HepG2 (cell line): ENCODE measurements around the gene CPT1C. TPM values are rescaled to one million over a fixed set of nuclear protein-coding genes. Genes with fewer than 3 reads are reported as not detected.

Source experiments
- ATAC-seq: fragments of 200-7000 bp; cut with Tn5 transposase; 3 replicates; pipeline ENCODE4 v1.9.1; 2020; ENCODE audit warnings: mild to moderate bottlenecking, moderate library complexity
- BruUV-seq: library from RNA; stranded (reverse); fragments of 400-500 nt; replicated peaks from 2 replicates; lab custom pipeline; 2021; lab: Mats Ljungman, UMichigan
- CTCF ChIA-PET: fragments of 300-600 bp; formaldehyde crosslinking; extraction: SDS; loops from one replicate; lab custom pipeline; 2021; ENCODE audit warnings: low total read pairs, inconsistent platforms, low intra/inter-chr PET ratio; lab: Yijun Ruan, JAX
- POLR2A ChIA-PET: fragments of 350-600 bp; sonication (Branson Sonifier 250); formaldehyde crosslinking; loops from one replicate; lab custom pipeline; 2020; ENCODE audit warnings: antibody characterized with exemption, inconsistent platforms; lab: Yijun Ruan, JAX
- DNase-seq: peaks from one replicate; pipeline ENCODE4 v3.0.0-alpha.2; 2015; ENCODE audit warnings: low spot score
- FAIRE-seq: peaks from 3 replicates; lab custom pipeline; 2011; peaks lifted over from hg19 to GRCh38; lab: Jason Lieb, UNC
- H2AFZ ChIP-seq: one replicate; pipeline ENCODE4 v1.6.1; 2011; ENCODE audit warnings: low read length, inconsistent platforms
- H3K27ac ChIP-seq: fragments of 300-600 bp; 3 replicates; pipeline ENCODE4 v1.8.0; 2011; ENCODE audit warnings: mixed run types, mild to moderate bottlenecking, mixed read lengths, low read length, inconsistent platforms; ENCODE audit not compliant: insufficient read depth; ENCODE audit errors: extremely low read length
- H3K27me3 ChIP-seq, 2 experiments: fragments of 200-600 bp in 1 of 2; 2 replicates in 1 of 2; 3 replicates in 1 of 2; pipeline versions ENCODE4 v1.6.0 to v1.8.0; 2011; ENCODE audit warnings: low read length in 2 of 2, mild to moderate bottlenecking in 2 of 2, moderate library complexity in 2 of 2, inconsistent platforms in 1 of 2; ENCODE audit not compliant: insufficient read depth in 2 of 2, control insufficient read depth in 1 of 2
- H3K36me3 ChIP-seq, 2 experiments: fragments of 200-600 bp in 1 of 2; replicated peaks in 1 of 2; 2 replicates in 1 of 2; 3 replicates in 1 of 2; pipeline versions ENCODE4 v1.5.1 to v1.8.0; 2011; ENCODE audit warnings: low read length in 2 of 2, inconsistent platforms in 1 of 2; ENCODE audit not compliant: insufficient read depth in 2 of 2, control insufficient read depth in 1 of 2
- H3K4me1 ChIP-seq: 2 replicates; pipeline ENCODE4 v1.5.1; 2012; ENCODE audit warnings: low read length, inconsistent platforms; ENCODE audit not compliant: insufficient read depth
- H3K4me2 ChIP-seq: 2 replicates; pipeline ENCODE4 v1.6.0; 2011; ENCODE audit warnings: low read depth, low read length, inconsistent platforms
- H3K4me3 ChIP-seq, 3 experiments: fragments of 200-600 bp in 1 of 3; sonication (generic), shearing (Covaris generic) in 1 of 3; replicated peaks in 1 of 3; 2 replicates each; pipeline ENCODE4 v1.5.1; 2011 to 2016; ENCODE audit warnings: low read length in 3 of 3, inconsistent platforms in 2 of 3, low read depth in 2 of 3, mild to moderate bottlenecking in 2 of 3, control low read depth in 1 of 3, mixed read lengths in 1 of 3; ENCODE audit not compliant: insufficient read depth in 1 of 3
- H3K79me2 ChIP-seq: one replicate; pipeline ENCODE4 v1.6.1; 2011; ENCODE audit warnings: low read length, inconsistent platforms; ENCODE audit not compliant: insufficient read depth
- H3K9ac ChIP-seq: 2 replicates; pipeline ENCODE4 v1.6.0; 2011; ENCODE audit warnings: mild to moderate bottlenecking, low read depth, low read length, inconsistent platforms; ENCODE audit not compliant: insufficient read depth
- H3K9me3 ChIP-seq: 2 replicates; pipeline ENCODE4 v1.5.1; 2012; ENCODE audit warnings: mild to moderate bottlenecking, low read length
- H4K20me1 ChIP-seq: 2 replicates; pipeline ENCODE4 v1.6.0; 2011; ENCODE audit warnings: inconsistent platforms, mild to moderate bottlenecking, low read length, moderate library complexity; ENCODE audit not compliant: insufficient read depth
- CSRNP1 ChIP-seq: sonication (generic); formaldehyde crosslinking; IDR thresholded peaks from 2 replicates; pipeline ENCODE4 v1.8.1; 2023; ENCODE audit warnings: mild to moderate bottlenecking, missing genetic modification reagents
- FOXA1 ChIP-seq, 2 experiments: fragments of 450-650 bp in 1 of 2; sonication (generic) in 1 of 2; formaldehyde crosslinking in 1 of 2; IDR thresholded peaks; 2 replicates each; pipeline versions ENCODE4 v1.4.0 to v1.6.1; 2016 to 2020; ENCODE audit warnings: missing genetic modification reagents in 1 of 2
- HCFC1 ChIP-seq: fragments of 150-350 bp; IDR thresholded peaks from 2 replicates; pipeline ENCODE4 v1.6.1; 2014; ENCODE audit warnings: low read depth, low read length
- HNRNPL ChIP-seq: fragments of 200-400 bp; formaldehyde crosslinking; IDR thresholded peaks from 2 replicates; pipeline ENCODE4 v1.6.1; 2017; ENCODE audit warnings: mild to moderate bottlenecking, low read depth, low read length
- IRF9 ChIP-seq: sonication (generic); formaldehyde crosslinking; IDR thresholded peaks from 2 replicates; pipeline ENCODE4 v1.8.0; 2022; ENCODE audit warnings: missing genetic modification reagents, mild to moderate bottlenecking, borderline replicate concordance
- PAWR ChIP-seq: sonication (generic); formaldehyde crosslinking; IDR thresholded peaks from 2 replicates; pipeline ENCODE4 v1.4.0; 2020; ENCODE audit warnings: missing genetic modification reagents, mild to moderate bottlenecking, borderline replicate concordance
- SMC3 ChIP-seq: IDR thresholded peaks from 2 replicates; pipeline ENCODE4 v1.6.1; 2011; ENCODE audit warnings: low read length, improper control_type of control experiment
- SRSF4 ChIP-seq: fragments of 200-400 bp; formaldehyde crosslinking; IDR thresholded peaks from one replicate; pipeline ENCODE4 v1.6.1; 2018; ENCODE audit warnings: mild to moderate bottlenecking, low read depth, low read length, moderate library complexity; ENCODE audit not compliant: poor library complexity, severe bottlenecking
- STAT6 ChIP-seq: sonication (generic); formaldehyde crosslinking; IDR thresholded peaks from 2 replicates; pipeline ENCODE4 v1.4.0; 2020; ENCODE audit warnings: missing genetic modification reagents, mild to moderate bottlenecking, borderline replicate concordance
- ZNF33A ChIP-seq: sonication (generic); formaldehyde crosslinking; IDR thresholded peaks from 2 replicates; pipeline ENCODE4 v1.5.1; 2020; ENCODE audit warnings: missing genetic modification reagents, mild to moderate bottlenecking, moderate library complexity, borderline replicate concordance
- ZNF574 ChIP-seq: sonication (generic); formaldehyde crosslinking; IDR thresholded peaks from 2 replicates; pipeline ENCODE4 v1.4.0; 2020; ENCODE audit warnings: missing genetic modification reagents
- ZNF740 ChIP-seq: sonication (generic); formaldehyde crosslinking; IDR thresholded peaks from 2 replicates; pipeline ENCODE4 v1.4.0; 2020; ENCODE audit warnings: missing genetic modification reagents
- WGBS: methylation state at CpG from one replicate; pipeline ENCODE4 v1.1.6; 2017; ENCODE audit warnings: low lambda C conversion rate; 5-methylcytosine and 5-hydroxymethylcytosine counted together
- in situ Hi-C: cut with HindIII; loops from 2 replicates; pipeline ENCODE4 v1.10.0; 2017; ENCODE audit warnings: low pct_unique_long_range_greater_than_20kb; ENCODE audit not compliant: extremely low pct_ligation_motif_present
- intact Hi-C: fragments of 100-400 bp; cut with micrococcal nuclease; formaldehyde crosslinking; loops from one replicate; pipeline ENCODE4 v1.10.0; 2022; ENCODE audit not compliant: unreplicated experiment
- polyA plus RNA-seq, 8 experiments: library from polyadenylated mRNA; depleted of rRNA in 3 of 8; stranded (reverse) in 7 of 8; unstranded in 1 of 8; fragments of >200 nt; fragmentation: Illumina TruSeq in 4 of 8; extraction: Trizol in 4 of 8; gene quantifications; 2 replicates each; pipeline versions ENCODE4 v1.2.1 to v1.2.3, GENCODE V29; 2011 to 2016; ENCODE audit warnings: low read depth in 4 of 8, missing spikeins in 1 of 8, mixed read lengths in 1 of 8; ENCODE audit not compliant: insufficient read depth in 1 of 8
- total RNA-seq, 5 experiments: library from RNA; depleted of rRNA; stranded (reverse); fragments of >200 nt; fragmentation: Illumina TruSeq; extraction: Trizol; gene quantifications; 2 replicates each; pipeline ENCODE4 v1.2.3, GENCODE V29; 2016; ENCODE audit warnings: low read depth in 1 of 5

The CPT1C gene
- total and polyA plus RNA-seq, 2 of the 13 experiments (the other 11 are each of a cell fraction or from before 2014, with no cell fraction given): 0.18 TPM; not detected in 1

GRCh38 chr19:49730166-49730565, 39.2 kb downstream of the CPT1C start:
- Histone ChIP-seq H3K4me2 (no peak overlapping the region), H3K4me1 (no peaks in the 10 kb centered on the region), H3K79me2 (no peaks in the 10 kb centered on the region), H3K36me3 (no peaks in the 10 kb centered on the region), H3K9ac (no peak overlapping the region), H4K20me1 (no peaks in the 10 kb centered on the region), H3K27me3 (0 out of 5 replicates have a peak, but pooled peaks cover 0 to 1% of the 10 kb centered on the region in 2 experiments), H2AFZ (no peak overlapping the region), H3K9me3 (no peaks in the 10 kb centered on the region), H3K27ac (no peak overlapping the region), H3K4me3 (no peak overlapping the region)
- ATAC-seq (no peak), DNase-seq (no peak), FAIRE-seq (no peak)
- intact Hi-C loops (no loop called here), in situ Hi-C loops (no loop called here)
- no TSS peak for BruUV-seq
- WGBS: 47% methylated on average over 3 of the region's 5 CpGs
- TF ChIP-seq ZNF574 (CRISPR knock-in tag): no peak
- TF ChIP-seq CSRNP1 (CRISPR knock-in tag): no peak
- TF ChIP-seq SRSF4: no peak
- no peak for TF ChIP-seq HCFC1
- no peak for TF ChIP-seq STAT6
- TF ChIP-seq PAWR: no peak
- TF ChIP-seq FOXA1 (IDR thresholded peaks at IDR 0.05): no peak
- TF ChIP-seq FOXA1 (CRISPR knock-in tag; IDR thresholded peaks at IDR 0.05): no peak
- no peak for TF ChIP-seq IRF9
- no peak for TF ChIP-seq ZNF740
- no peak for TF ChIP-seq HNRNPL
- no peak for TF ChIP-seq ZNF33A (CRISPR knock-in tag)
- TF ChIP-seq SMC3: no peak
- ChIA-PET CTCF (no interaction called here), POLR2A (no interaction called here)
